GM13977 (cell line): Measurements from ENCODE around the gene N4BP2L2.

ENCODE experiments used
- DNase-seq: peaks from one replicate; pipeline ENCODE4 v3.0.0; 2012; ENCODE audit warnings: low spot score
- in situ Hi-C: fragments of 300-500 bp; cut with MboI; formaldehyde crosslinking; loops from one replicate; pipeline ENCODE4 v1.12.0; 2022; ENCODE audit warnings: low sequenced_read_pairs, low pct_unique_long_range_greater_than_20kb, mixed read lengths, inconsistent platforms; ENCODE audit not compliant: unreplicated experiment
- TF ChIP-seq, protein P1 (sequence below): IDR thresholded peaks from 2 replicates; pipeline ENCODE4 v1.5.1; 2012; ENCODE audit warnings: mild to moderate bottlenecking, control low read depth; ENCODE audit not compliant: insufficient read depth; ENCODE audit errors: extremely low read depth, missing control alignments

The N4BP2L2 gene

DNA sequence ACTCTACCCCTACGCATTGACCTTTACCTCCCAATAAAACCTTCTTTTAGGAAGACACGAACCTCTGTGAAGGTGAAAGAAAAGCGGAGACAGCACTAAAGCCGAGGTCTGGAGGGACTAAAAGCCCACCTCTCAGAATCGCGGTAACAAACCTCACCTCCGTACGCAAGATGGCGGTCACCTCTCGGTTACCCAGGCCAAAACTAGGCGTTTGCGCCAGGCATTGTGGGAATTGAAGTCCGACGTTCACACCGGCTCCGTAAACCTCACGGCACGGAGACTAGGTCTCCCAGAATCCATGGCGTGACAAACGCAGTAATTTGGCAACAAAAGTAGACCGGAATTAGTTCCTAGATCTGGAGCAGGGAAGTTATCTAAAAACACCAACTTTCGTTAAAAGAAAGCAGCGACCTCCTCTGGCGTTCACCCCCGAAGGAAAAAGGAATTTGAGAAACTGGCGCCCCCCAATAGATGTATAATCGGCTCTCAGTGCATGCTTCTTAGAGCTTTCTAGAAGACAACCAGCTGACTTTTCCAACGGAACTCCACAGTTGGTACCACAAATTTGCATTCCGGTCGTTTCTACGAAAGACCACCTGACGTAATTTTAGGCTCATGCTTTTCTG, at the start of gene N4BP2L2:
TSS of gene N4BP2L2 (minus strand) at position 175 of the 626 bp plus-strand sequence. CDS start 1,768 bp downstream, outside the sequence.
- in situ Hi-C loops: no loop called here
- TF ChIP-seq, protein P1, sequence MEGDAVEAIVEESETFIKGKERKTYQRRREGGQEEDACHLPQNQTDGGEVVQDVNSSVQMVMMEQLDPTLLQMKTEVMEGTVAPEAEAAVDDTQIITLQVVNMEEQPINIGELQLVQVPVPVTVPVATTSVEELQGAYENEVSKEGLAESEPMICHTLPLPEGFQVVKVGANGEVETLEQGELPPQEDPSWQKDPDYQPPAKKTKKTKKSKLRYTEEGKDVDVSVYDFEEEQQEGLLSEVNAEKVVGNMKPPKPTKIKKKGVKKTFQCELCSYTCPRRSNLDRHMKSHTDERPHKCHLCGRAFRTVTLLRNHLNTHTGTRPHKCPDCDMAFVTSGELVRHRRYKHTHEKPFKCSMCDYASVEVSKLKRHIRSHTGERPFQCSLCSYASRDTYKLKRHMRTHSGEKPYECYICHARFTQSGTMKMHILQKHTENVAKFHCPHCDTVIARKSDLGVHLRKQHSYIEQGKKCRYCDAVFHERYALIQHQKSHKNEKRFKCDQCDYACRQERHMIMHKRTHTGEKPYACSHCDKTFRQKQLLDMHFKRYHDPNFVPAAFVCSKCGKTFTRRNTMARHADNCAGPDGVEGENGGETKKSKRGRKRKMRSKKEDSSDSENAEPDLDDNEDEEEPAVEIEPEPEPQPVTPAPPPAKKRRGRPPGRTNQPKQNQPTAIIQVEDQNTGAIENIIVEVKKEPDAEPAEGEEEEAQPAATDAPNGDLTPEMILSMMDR: peak; percentile 34
- DNase-seq: peak; percentile 85

DNA sequence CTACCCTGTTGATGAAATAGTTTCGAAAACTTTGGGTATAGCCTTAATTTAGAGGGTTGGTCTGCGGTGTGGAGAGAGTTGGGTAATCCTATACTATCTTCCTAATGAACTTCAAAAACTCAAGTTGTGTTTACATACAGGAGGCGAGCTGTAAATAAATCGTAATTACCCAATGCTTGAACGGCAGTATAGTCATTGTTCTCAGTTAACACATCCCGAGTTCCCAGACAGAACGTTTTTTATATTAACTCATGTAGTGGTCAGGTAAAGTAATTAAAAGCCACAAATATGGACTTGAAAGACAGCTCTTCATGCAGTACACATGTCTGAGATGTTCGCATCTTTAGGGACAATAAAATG, 49.2 kb upstream of the N4BP2L2 start:
- in situ Hi-C loops: loop anchor here (25.0 kb wide), 2 partner anchors 675 to 1125 kb away; no protein-coding TSS in a partner anchor
- TF ChIP-seq, protein P1: no peak
- no peak for DNase-seq

DNA sequence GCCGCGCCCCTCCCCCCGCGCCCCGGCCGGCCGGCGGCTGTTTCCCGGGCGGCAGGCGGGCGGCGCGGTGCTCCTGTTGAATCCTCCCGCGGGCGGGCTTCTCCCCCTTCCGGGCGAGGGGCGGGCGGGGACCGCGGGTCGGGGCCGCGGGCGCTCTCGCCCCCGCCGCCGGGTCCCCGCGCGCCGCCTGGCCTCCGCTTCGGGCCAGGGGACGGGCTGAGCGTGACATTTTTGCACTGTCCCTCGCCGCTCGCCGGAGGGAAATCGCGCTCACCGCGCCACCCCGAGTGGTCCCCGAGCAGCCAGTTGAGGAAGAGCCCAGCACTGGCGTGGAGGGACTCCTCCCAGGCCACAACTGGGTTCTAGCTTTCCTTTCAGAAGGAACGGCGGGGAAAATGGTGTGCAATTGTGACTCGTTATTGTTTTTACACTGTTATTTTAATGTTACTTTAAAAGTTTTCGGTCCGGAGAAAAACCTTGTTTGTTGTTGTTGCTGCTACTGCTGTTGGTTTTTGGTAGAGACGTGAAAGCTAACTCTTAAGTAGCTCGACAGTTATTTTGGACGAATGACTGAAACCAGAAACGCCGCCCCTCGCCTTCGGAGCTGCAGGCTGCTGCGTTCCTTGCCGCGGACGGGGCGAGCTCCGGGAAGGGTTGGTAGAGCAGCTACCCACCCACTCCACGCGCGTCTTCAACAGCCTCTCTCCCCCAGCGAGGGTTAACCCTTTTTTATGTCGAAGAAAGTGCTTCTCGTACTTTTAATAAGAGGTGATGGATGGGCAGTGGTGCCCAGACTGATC, 48.6 kb upstream of the N4BP2L2 start:
- TF ChIP-seq, protein P1: peak; percentile 21
- DNase-seq: peak; percentile 78
- in situ Hi-C loops: loop anchor here (25.0 kb wide), 2 partner anchors 675 to 1125 kb away; no protein-coding TSS in a partner anchor

DNA sequence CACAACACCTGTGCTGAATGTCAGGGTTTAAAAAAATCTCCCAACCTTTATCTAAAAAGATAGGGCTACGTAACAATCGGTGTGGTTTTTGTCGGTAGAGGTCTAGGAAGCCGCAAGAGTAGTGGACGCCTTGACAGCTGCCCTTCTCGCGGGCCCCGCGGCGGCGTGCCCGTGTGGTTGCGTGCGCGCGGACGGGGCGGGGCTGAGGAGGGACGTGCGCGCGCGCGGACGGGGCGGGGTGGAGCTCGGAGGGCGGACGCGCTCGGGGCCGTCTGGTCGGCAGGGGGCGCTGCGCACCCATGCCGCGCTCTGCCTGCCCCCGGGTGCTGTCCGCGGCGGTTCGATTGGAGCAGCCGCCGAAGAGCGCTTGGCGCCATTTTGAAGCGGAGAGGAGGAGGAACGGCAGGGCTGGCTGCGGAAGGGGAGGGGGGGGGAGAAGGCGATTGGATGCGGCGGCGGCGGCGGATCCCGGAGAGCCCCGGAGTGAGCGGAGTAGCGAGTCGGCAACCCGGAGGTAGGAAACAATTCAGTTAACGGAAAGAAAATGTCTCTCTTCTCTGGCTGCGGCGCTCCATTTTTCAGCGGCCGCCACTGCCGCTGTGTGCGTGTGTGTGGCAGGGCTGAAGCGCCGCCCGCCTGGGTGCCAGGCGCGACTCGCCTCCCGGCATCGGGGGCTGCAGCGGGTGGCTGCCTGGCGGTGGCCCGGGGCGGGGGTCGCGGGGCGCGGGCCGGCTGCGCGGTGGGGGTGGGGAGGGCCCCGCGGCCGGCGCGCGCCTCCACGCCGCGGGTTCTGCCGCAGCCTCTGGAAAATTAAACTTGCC, 47.7 kb upstream of the N4BP2L2 start, which contains the start of gene PDS5B:
TSS of gene PDS5B (plus strand) at position 373 of the 821 bp plus-strand sequence. CDS start 62,321 bp downstream, outside the sequence.
- in situ Hi-C loops: loop anchor here (25.0 kb wide), 2 partner anchors 674 to 1126 kb away; no protein-coding TSS in a partner anchor

DNA sequence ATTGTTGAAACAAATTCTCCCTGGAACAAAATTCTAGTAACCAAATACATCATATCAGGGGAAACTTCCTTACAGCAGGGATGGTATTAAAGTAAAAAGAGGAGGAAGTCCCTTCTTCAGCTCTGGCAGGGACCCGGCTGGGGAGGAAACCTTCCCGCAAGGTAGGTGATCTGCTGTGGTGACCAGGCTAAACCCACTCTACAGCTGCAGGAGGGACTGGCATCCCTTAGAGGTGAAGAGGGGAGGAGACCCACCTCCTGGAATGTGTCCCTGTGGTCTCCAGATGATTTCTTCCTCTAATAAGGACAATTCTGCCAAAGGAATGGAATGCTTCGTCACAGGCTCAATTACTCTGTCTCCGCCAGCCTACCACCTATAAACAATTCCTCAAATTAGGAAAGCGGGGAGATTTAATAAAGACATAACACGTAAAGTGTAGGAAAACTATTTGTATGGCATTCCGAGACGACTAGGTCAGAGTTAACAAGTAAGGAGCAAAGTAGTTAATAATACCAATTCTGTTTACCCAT, 47.0 kb upstream of the N4BP2L2 start:
- in situ Hi-C loops: loop anchor here (25.0 kb wide), 2 partner anchors 673 to 1127 kb away; no protein-coding TSS in a partner anchor
- DNase-seq: no peak
- TF ChIP-seq, protein P1: no peak

More for the DNA sequence above, 47.7 kb upstream of the N4BP2L2 start, which contains the start of gene PDS5B:
- TF ChIP-seq, protein P1: peak; percentile 96
- peak; percentile 95 for DNase-seq
